Calu3 (cell line): Measurements from ENCODE around the gene HASPIN. TPM values are rescaled to one million over a fixed set of nuclear protein-coding genes. Genes with fewer than 3 reads are reported as not detected.

Source experiments
- Bru-seq: library from RNA; stranded (reverse); fragments of 400-500 nt; gene quantifications from one replicate; lab custom pipeline; 2021; lab: Mats Ljungman, UMichigan
- BruChase-seq, 2 experiments: library from RNA; stranded (reverse); fragments of 400-500 nt; gene quantifications; one replicate each; lab custom pipeline; 2021; lab: Mats Ljungman, UMichigan
- BruUV-seq: library from RNA; stranded (reverse); fragments of 400-500 nt; replicated peaks from 2 replicates; lab custom pipeline; 2021; lab: Mats Ljungman, UMichigan
- CTCF ChIA-PET: fragments of 300-600 bp; sonication (Branson Sonifier 250); formaldehyde crosslinking; loops from one replicate; lab custom pipeline; 2022; ENCODE audit warnings: antibody characterized with exemption; lab: Charles Lee
- DNase-seq: peaks from one replicate; pipeline ENCODE4 v3.0.0; 2022
- H3K27ac Mint-ChIP-seq: one replicate; pipeline ENCODE4 v1.8.0; 2022; ENCODE audit warnings: mixed read lengths; ENCODE audit not compliant: unreplicated experiment
- H3K27me3 Mint-ChIP-seq: one replicate; pipeline ENCODE4 v1.8.0; 2022; ENCODE audit warnings: mixed read lengths; ENCODE audit not compliant: unreplicated experiment
- H3K36me3 Mint-ChIP-seq: one replicate; pipeline ENCODE4 v1.8.0; 2022; ENCODE audit warnings: mild to moderate bottlenecking, moderate library complexity, mixed read lengths; ENCODE audit not compliant: insufficient read depth, unreplicated experiment
- H3K4me1 Mint-ChIP-seq: one replicate; pipeline ENCODE4 v1.8.0; 2022; ENCODE audit warnings: mild to moderate bottlenecking, low read depth, mixed read lengths; ENCODE audit not compliant: unreplicated experiment
- H3K4me3 Mint-ChIP-seq: one replicate; pipeline ENCODE4 v1.8.0; 2022; ENCODE audit warnings: mild to moderate bottlenecking, low read depth, moderate library complexity, mixed read lengths; ENCODE audit not compliant: unreplicated experiment
- H3K9me3 Mint-ChIP-seq: one replicate; pipeline ENCODE4 v1.8.0; 2022; ENCODE audit warnings: low read depth, mixed read lengths; ENCODE audit not compliant: unreplicated experiment
- CTCF ChIP-seq: fragments of 200-600 bp; IDR thresholded peaks from one replicate; pipeline ENCODE4 v1.8.0; 2022; ENCODE audit warnings: antibody characterized with exemption; ENCODE audit not compliant: unreplicated experiment
- intact Hi-C: fragments of 100-400 bp; cut with micrococcal nuclease; formaldehyde crosslinking; loops from one replicate; pipeline ENCODE4 v1.10.0; 2022; ENCODE audit not compliant: unreplicated experiment
- long read RNA-seq: library from polyadenylated mRNA; stranded (forward); transcript quantifications from one replicate; pipeline ENCODE4 v2.0.0, GENCODE V29; 2022
- total RNA-seq: library from RNA; stranded (reverse); gene quantifications from 2 replicates; pipeline ENCODE4 v1.2.3, GENCODE V29; 2022

HASPIN gene
- 11.8 and 13.4 TPM in 2 replicates for total RNA-seq
- percentile 69 among the genes with signal in this experiment for Bru-seq, nascent RNA
- BruChase-seq, experiment 1, labeled RNA remaining after a 6-hour chase = percentile 83 among the genes with signal in this experiment
- BruChase-seq, experiment 2, labeled RNA remaining after a 2-hour chase = percentile 92 among the genes with signal in this experiment
- long read RNA-seq, transcript HASPIN-201 (1 exons, 2,797 nt) = major isoform, 5 of 6 reads
- long read RNA-seq, partial matches to known transcripts = 0 of 6 reads
- long read RNA-seq, other reads (novel, unspliced or antisense) = 1 of 6 reads

DNA sequence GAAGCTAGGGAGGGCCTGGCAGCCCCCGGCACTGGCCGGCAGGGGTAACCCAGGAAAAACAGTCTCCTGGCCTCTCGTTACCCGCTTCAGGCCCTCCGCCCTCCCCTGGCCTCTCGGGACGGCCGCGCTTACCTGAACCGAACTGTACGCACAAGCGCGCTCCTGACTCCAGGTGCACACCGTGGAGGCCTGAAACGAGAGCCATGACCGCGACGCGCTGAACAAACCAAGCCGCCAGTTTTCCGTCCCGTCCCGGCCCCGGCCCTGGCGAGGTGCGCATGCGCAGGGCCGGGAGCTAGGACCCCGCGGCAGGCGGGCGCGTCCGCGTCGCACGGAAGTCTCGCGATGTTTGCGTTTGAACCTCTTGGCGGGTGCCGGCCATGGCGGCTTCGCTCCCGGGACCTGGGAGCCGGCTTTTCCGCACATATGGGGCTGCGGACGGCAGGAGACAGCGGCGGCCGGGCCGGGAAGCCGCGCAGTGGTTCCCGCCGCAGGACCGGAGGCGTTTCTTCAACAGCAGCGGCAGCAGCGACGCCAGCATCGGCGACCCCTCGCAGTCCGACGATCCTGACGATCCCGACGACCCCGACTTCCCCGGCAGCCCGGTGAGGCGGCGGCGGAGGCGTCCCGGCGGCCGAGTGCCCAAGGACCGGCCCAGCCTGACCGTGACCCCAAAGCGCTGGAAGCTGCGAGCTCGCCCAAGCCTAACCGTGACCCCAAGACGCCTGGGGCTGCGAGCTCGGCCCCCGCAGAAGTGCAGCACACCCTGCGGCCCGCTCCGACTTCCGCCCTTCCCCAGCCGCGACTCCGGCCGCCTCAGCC is at the start of gene HASPIN:
Gene HASPIN (plus strand): TSS at position 348 of the 822 bp plus-strand sequence. CDS start 33 bp downstream, at position 381.
- CTCF ChIA-PET = interaction anchor here (0.8 to 1.1 kb wide), 2 partner anchors 14 to 31 kb away, joined by 3 to 4 read pairs; no protein-coding TSS in a partner anchor

GRCh38 chr17:3675886-3676285 is 47.8 kb upstream of the HASPIN start:
- DNase-seq = no peak
- Mint-ChIP-seq H3K27me3 (no peaks in the 10 kb centered on the region), H3K27ac (no peak overlapping the region), H3K4me1 (no peaks in the 10 kb centered on the region), H3K4me3 (no peak overlapping the region), H3K9me3 (no peaks in the 10 kb centered on the region), H3K36me3 (peaks cover 8% of the 10 kb centered on the region)
- no peak for TF ChIP-seq CTCF
- CTCF ChIA-PET = no interaction called here
- BruUV-seq = no TSS peak
- intact Hi-C loops = no loop called here

More for the DNA sequence above, at the start of gene HASPIN:
- TF ChIP-seq CTCF = no peak
- peak within 1 kb of the TSS; percentile 88 for H3K4me3 Mint-ChIP-seq
- peak; percentile 86 for DNase-seq
- peaks cover 50% of the 10 kb centered on the region for H3K36me3 Mint-ChIP-seq
- no peaks in the 10 kb centered on the region for H3K27me3 Mint-ChIP-seq
- intact Hi-C loops = no loop called here
- H3K4me1 Mint-ChIP-seq = peaks cover 20% of the 10 kb centered on the region
- BruUV-seq = no TSS peak
- H3K27ac Mint-ChIP-seq = peak within 1 kb of the TSS; percentile 51
- no peaks in the 10 kb centered on the region for H3K9me3 Mint-ChIP-seq

GRCh38 chr17:3678095-3678820 is 45.4 kb upstream of the HASPIN start:
- peaks cover 3% of the 10 kb centered on the region for H3K36me3 Mint-ChIP-seq
- TF ChIP-seq CTCF = no peak
- no peaks in the 10 kb centered on the region for H3K4me1 Mint-ChIP-seq
- CTCF ChIA-PET = interaction anchor here (0.5 kb wide), 1 partner anchor 175 kb away, joined by 4 read pairs; no protein-coding TSS in a partner anchor
- DNase-seq = no peak
- no peak overlapping the region for H3K27ac Mint-ChIP-seq
- H3K27me3 Mint-ChIP-seq = no peaks in the 10 kb centered on the region
- no peaks in the 10 kb centered on the region for H3K9me3 Mint-ChIP-seq
- no TSS peak for BruUV-seq
- intact Hi-C loops = no loop called here
- H3K4me3 Mint-ChIP-seq = no peak overlapping the region
